Stomach (tissue), 4 donors: ENCODE measurements around the gene ALS2CL.

Source experiments
- CTCF ChIP-seq, 7 experiments: fragments of 450-650 bp in 4 of 7; fragments of 200-600 bp in 3 of 7; sonication (generic) in 3 of 7; IDR thresholded peaks; one replicate each; pipeline ENCODE4 v1.5.1; 2016 to 2019; ENCODE audit warnings: antibody characterized with exemption in 7 of 7, control low read depth in 2 of 7, mild to moderate bottlenecking in 1 of 7
- EP300 ChIP-seq: sonication (generic); formaldehyde crosslinking; IDR thresholded peaks from one replicate; pipeline ENCODE4 v1.6.1; 2017; ENCODE audit warnings: antibody characterized with exemption
- POLR2A ChIP-seq, 4 donors: fragments of 450-650 bp; IDR thresholded peaks; one replicate each; pipeline ENCODE4 v1.6.1; 2016; ENCODE audit warnings: antibody characterized with exemption in 4 of 4, control low read depth in 2 of 4, mild to moderate bottlenecking in 1 of 4, moderate library complexity in 1 of 4
- POLR2AphosphoS5 ChIP-seq, 3 donors: sonication (generic); formaldehyde crosslinking; IDR thresholded peaks; one replicate each; pipeline ENCODE4 v1.6.1; 2016; ENCODE audit warnings: antibody characterized with exemption in 3 of 3

- TF ChIP-seq POLR2A (IDR thresholded peaks at IDR 0.05) (no peak), POLR2AphosphoS5 (IDR thresholded peaks at IDR 0.05) (no peak), EP300 (no peak), CTCF (IDR thresholded peaks at IDR 0.05) (no peak)
Observed at GRCh38 chr3:46725621-46726314, 32.3 kb upstream of the ALS2CL start.
